WTC11 (cell line): Measurements from ENCODE around the gene GSTT4. TPM values are rescaled to one million over a fixed set of nuclear protein-coding genes. Genes with fewer than 3 reads are reported as not detected.
"Not testable (repeated sequence)": the region's sequence is repeated elsewhere in the genome, so short reads cannot be mapped to it uniquely, and the experiment has no call there.

Experiments used
- ATAC-seq: fragments of 200-7000 bp; cut with Tn5 transposase; 2 replicates; pipeline ENCODE4 v1.10.0; 2021; ENCODE audit warnings: mild to moderate bottlenecking, moderate library complexity
- CTCF ChIA-PET: fragments of 300-600 bp; sonication (Branson Sonifier 250); formaldehyde crosslinking; loops from one replicate; lab custom pipeline; 2021; ENCODE audit warnings: antibody characterized with exemption; lab: Charles Lee
- POLR2A ChIA-PET: fragments of 350-600 bp; sonication (Branson Sonifier 250); formaldehyde crosslinking; loops from one replicate; lab custom pipeline; 2021; ENCODE audit warnings: antibody characterized with exemption; lab: Charles Lee
- DNase-seq: peaks from one replicate; pipeline ENCODE4 v3.0.0; 2021; ENCODE audit warnings: low spot score
- H3K27ac Mint-ChIP-seq: 2 replicates; pipeline ENCODE4 v1.8.0; 2021; ENCODE audit warnings: mixed read lengths
- H3K27me3 Mint-ChIP-seq: 2 replicates; pipeline ENCODE4 v1.8.0; 2021; ENCODE audit warnings: low read depth, mild to moderate bottlenecking, moderate library complexity, mixed read lengths
- H3K36me3 Mint-ChIP-seq: 2 replicates; pipeline ENCODE4 v1.8.0; 2021; ENCODE audit warnings: mixed read lengths
- H3K4me1 Mint-ChIP-seq: 2 replicates; pipeline ENCODE4 v1.8.0; 2022; ENCODE audit warnings: mixed read lengths
- H3K4me3 Mint-ChIP-seq: 2 replicates; pipeline ENCODE4 v1.8.0; 2021; ENCODE audit warnings: mild to moderate bottlenecking, moderate library complexity, mixed read lengths
- H3K9me3 Mint-ChIP-seq: 2 replicates; pipeline ENCODE4 v1.8.0; 2021; ENCODE audit warnings: mixed read lengths
- EMX1 ChIP-seq: fragments of 250-450 bp; sonication (Bioruptor Pico); IDR thresholded peaks from 2 replicates; pipeline ENCODE4 v1.8.0; 2021; ENCODE audit warnings: mild to moderate bottlenecking
- ETV6 ChIP-seq: sonication (generic); formaldehyde crosslinking; IDR thresholded peaks from 2 replicates; pipeline ENCODE4 v1.8.1; 2022; ENCODE audit warnings: mild to moderate bottlenecking, missing genetic modification reagents
- HMGA2 ChIP-seq: fragments of 250-450 bp; sonication (Bioruptor Pico); IDR thresholded peaks from 2 replicates; pipeline ENCODE4 v1.4.0; 2021; ENCODE audit warnings: mild to moderate bottlenecking, moderate library complexity
- KAT7 ChIP-seq: sonication (generic); formaldehyde crosslinking; IDR thresholded peaks from 2 replicates; pipeline ENCODE4 v1.8.1; 2023; ENCODE audit warnings: missing genetic modification reagents, mild to moderate bottlenecking, borderline replicate concordance
- NFATC4 ChIP-seq: fragments of 250-450 bp; sonication (Bioruptor Pico); IDR thresholded peaks from 2 replicates; pipeline ENCODE4 v1.9.0; 2021; ENCODE audit warnings: mild to moderate bottlenecking
- RORB ChIP-seq: fragments of 250-450 bp; sonication (Bioruptor Pico); IDR thresholded peaks from 2 replicates; pipeline ENCODE4 v1.9.0; 2021; ENCODE audit warnings: mild to moderate bottlenecking
- SMAD3 ChIP-seq: sonication (generic); formaldehyde crosslinking; IDR thresholded peaks from 2 replicates; pipeline ENCODE4 v1.8.0; 2022; ENCODE audit warnings: missing genetic modification reagents, mild to moderate bottlenecking, borderline replicate concordance
- TCF7 ChIP-seq: sonication (generic); formaldehyde crosslinking; IDR thresholded peaks from 2 replicates; pipeline ENCODE4 v1.8.0; 2022; ENCODE audit warnings: mild to moderate bottlenecking, low read depth, missing genetic modification reagents, moderate library complexity
- ZBTB43 ChIP-seq: sonication (generic); formaldehyde crosslinking; IDR thresholded peaks from 2 replicates; pipeline ENCODE4 v1.8.1; 2023; ENCODE audit warnings: mild to moderate bottlenecking, missing genetic modification reagents
- ZNF138 ChIP-seq: sonication (generic); formaldehyde crosslinking; conservative IDR thresholded peaks from 2 replicates; pipeline ENCODE4 v1.8.1; 2022; ENCODE audit warnings: mild to moderate bottlenecking, moderate library complexity, missing genetic modification reagents
- ZNF232 ChIP-seq: sonication (generic); formaldehyde crosslinking; IDR thresholded peaks from 2 replicates; pipeline ENCODE4 v1.8.0; 2022; ENCODE audit warnings: mild to moderate bottlenecking, missing genetic modification reagents
- total RNA-seq: library from RNA; stranded (reverse); gene quantifications from 3 replicates; pipeline ENCODE4 v1.2.3, GENCODE V29; 2021

GSTT4 gene
- total RNA-seq, 1 experiment from 2014 or later = not detected

GRCh38 chr22:23970816-23971486, 34.3 kb downstream of the GSTT4 start:
- H3K4me3 Mint-ChIP-seq = no peak overlapping the region

GRCh38 chr22:23970201-23970641, 35.0 kb downstream of the GSTT4 start:
- POLR2A ChIA-PET = interaction anchor here (1.4 kb wide), 1 partner anchor 76 kb away, joined by 3 read pairs; the partner anchor contains the start of gene MIF
- Mint-ChIP-seq H3K27me3 (no peaks in the 10 kb centered on the region), H3K9me3 (no peaks in the 10 kb centered on the region), H3K4me3 (peak overlapping the region; percentile 2; the same call in 1 of the 2 replicates), H3K27ac (peak overlapping the region; percentile 2), H3K4me1 (peaks cover 8% of the 10 kb centered on the region), H3K36me3 (peaks cover 26% of the 10 kb centered on the region)
- ATAC-seq = no peak
- CTCF ChIA-PET = no interaction called here
- no peak for DNase-seq
- TF ChIP-seq SMAD3 = no peak
- no peak for TF ChIP-seq ETV6
- TF ChIP-seq KAT7 = no peak
- no peak for TF ChIP-seq ZNF232 (CRISPR knock-in tag)
- no peak for TF ChIP-seq TCF7 (CRISPR knock-in tag)
- TF ChIP-seq HMGA2 = no peak
- TF ChIP-seq RORB (CRISPR knock-in tag) = no peak

More at GRCh38 chr22:23970816-23971486, 34.3 kb downstream of the GSTT4 start:
- POLR2A ChIA-PET = interaction anchor here (1.4 kb wide), 1 partner anchor 77 kb away, joined by 3 read pairs; the partner anchor contains the start of gene MIF
- ATAC-seq = no peak
- CTCF ChIA-PET = interaction anchor here (0.6 kb wide), 1 partner anchor 186 kb away, joined by 3 read pairs; no protein-coding TSS in a partner anchor
- TF ChIP-seq EMX1 (CRISPR knock-in tag) (0 out of 2 replicates have a peak, but pooled peaks have one; percentile 54), NFATC4 (CRISPR knock-in tag) (0 out of 2 replicates have a peak, but pooled peaks have one; percentile 7), ZBTB43 (no peak)
- TF ChIP-seq, all 79 proteins: peak for 2
- no peaks in the 10 kb centered on the region for H3K27me3 Mint-ChIP-seq
- H3K9me3 Mint-ChIP-seq = no peaks in the 10 kb centered on the region
- H3K4me1 Mint-ChIP-seq = peaks cover 8% of the 10 kb centered on the region
- DNase-seq = no peak
- H3K36me3 Mint-ChIP-seq = peaks cover 26% of the 10 kb centered on the region
- peak overlapping the region; percentile 11; the same call in 1 of the 2 replicates for H3K27ac Mint-ChIP-seq

GRCh38 chr22:23969071-23969470, 36.2 kb downstream of the GSTT4 start:
- CTCF ChIA-PET = no interaction called here

GRCh38 chr22:23966568-23966967, 38.7 kb downstream of the GSTT4 start, which contains the start of gene DDTL:
Gene DDTL (plus strand): TSS chr22:23966888. CDS start chr22:23966915, 27 bp downstream.
- DNase-seq, H3K4me1 Mint-ChIP-seq, CTCF ChIA-PET, H3K4me3 Mint-ChIP-seq, H3K27me3 Mint-ChIP-seq, H3K9me3 Mint-ChIP-seq, H3K27ac Mint-ChIP-seq, POLR2A ChIA-PET: not testable (repeated sequence)
- peaks cover 22% of the 10 kb centered on the region for H3K36me3 Mint-ChIP-seq
- ATAC-seq = peak; percentile 92

More at GRCh38 chr22:23969071-23969470, 36.2 kb downstream of the GSTT4 start:
- peak overlapping the region; percentile 36 for H3K4me3 Mint-ChIP-seq
- no peak for TF ChIP-seq ZNF138 (CRISPR knock-in tag)
- TF ChIP-seq, all 79 proteins: peak for 0
- ATAC-seq = no peak
- DNase-seq = no peak
- H3K4me1 Mint-ChIP-seq = peaks cover 8% of the 10 kb centered on the region
- H3K27ac Mint-ChIP-seq = no peak overlapping the region
- H3K36me3 Mint-ChIP-seq = peaks cover 26% of the 10 kb centered on the region
- H3K27me3 Mint-ChIP-seq = no peaks in the 10 kb centered on the region
- no peaks in the 10 kb centered on the region for H3K9me3 Mint-ChIP-seq
- POLR2A ChIA-PET = no interaction called here

GRCh38 chr22:23966094-23966493, 39.2 kb downstream of the GSTT4 start:
- H3K27me3 Mint-ChIP-seq, DNase-seq, CTCF ChIA-PET, H3K9me3 Mint-ChIP-seq, H3K27ac Mint-ChIP-seq, H3K4me3 Mint-ChIP-seq, POLR2A ChIA-PET, H3K4me1 Mint-ChIP-seq: not testable (repeated sequence)
- peak; percentile 32 for ATAC-seq
- peaks cover 18% of the 10 kb centered on the region for H3K36me3 Mint-ChIP-seq

GRCh38 chr22:23961084-23961771, 44.0 kb downstream of the GSTT4 start, which contains the start of gene GSTT2B:
Gene GSTT2B (minus strand): TSS chr22:23961195. CDS start chr22:23961131, 64 bp downstream.
- H3K27me3 Mint-ChIP-seq, CTCF ChIA-PET: not testable (repeated sequence)

More at GRCh38 chr22:23961084-23961771, 44.0 kb downstream of the GSTT4 start, which contains the start of gene GSTT2B:
- DNase-seq, POLR2A ChIA-PET, H3K9me3 Mint-ChIP-seq, H3K36me3 Mint-ChIP-seq, H3K4me1 Mint-ChIP-seq, H3K27ac Mint-ChIP-seq: not testable (repeated sequence)
- peak within 1 kb of the TSS; percentile 43 for H3K4me3 Mint-ChIP-seq
- ATAC-seq = peak; percentile 35
